Uterus (tissue), 2 donors: ENCODE results near the gene NMT1.

Experiments used
- POLR2A ChIP-seq, 2 donors: fragments of 450-650 bp; IDR thresholded peaks; one replicate each; pipeline ENCODE4 v1.6.1; 2016; ENCODE audit warnings: antibody characterized with exemption in 2 of 2, mild to moderate bottlenecking in 1 of 2, moderate library complexity in 1 of 2
- TF ChIP-seq, protein P1 (sequence below), 4 experiments: fragments of 200-600 bp in 2 of 4; fragments of 450-650 bp in 2 of 4; sonication (generic) in 2 of 4; IDR thresholded peaks; one replicate each; pipeline ENCODE4 v1.5.1; 2016 to 2019; ENCODE audit warnings: antibody characterized with exemption in 4 of 4, mild to moderate bottlenecking in 2 of 4, moderate library complexity in 1 of 4

DNA sequence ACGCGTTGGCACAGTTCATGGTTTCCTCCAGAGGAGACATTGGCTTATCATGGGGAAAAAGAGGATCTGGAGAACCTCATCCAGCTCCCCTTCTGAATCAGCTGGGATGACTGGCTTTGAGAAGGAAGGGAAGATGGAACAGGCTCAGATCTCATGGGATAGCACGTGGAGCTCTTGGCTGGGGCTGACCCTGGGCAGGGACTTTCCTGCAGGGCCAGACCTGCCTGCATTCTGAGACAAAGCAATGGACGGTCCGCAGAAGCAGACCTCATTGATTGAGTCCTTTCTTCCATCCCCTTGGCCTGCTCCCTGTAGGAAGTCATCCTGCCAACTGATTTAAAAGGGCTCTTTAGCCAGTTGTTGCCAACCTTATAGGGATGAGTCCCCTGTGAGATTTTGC is 45.0 kb downstream of the NMT1 start:
- TF ChIP-seq POLR2A (IDR thresholded peaks at IDR 0.05), result no peak
- TF ChIP-seq, protein P1, sequence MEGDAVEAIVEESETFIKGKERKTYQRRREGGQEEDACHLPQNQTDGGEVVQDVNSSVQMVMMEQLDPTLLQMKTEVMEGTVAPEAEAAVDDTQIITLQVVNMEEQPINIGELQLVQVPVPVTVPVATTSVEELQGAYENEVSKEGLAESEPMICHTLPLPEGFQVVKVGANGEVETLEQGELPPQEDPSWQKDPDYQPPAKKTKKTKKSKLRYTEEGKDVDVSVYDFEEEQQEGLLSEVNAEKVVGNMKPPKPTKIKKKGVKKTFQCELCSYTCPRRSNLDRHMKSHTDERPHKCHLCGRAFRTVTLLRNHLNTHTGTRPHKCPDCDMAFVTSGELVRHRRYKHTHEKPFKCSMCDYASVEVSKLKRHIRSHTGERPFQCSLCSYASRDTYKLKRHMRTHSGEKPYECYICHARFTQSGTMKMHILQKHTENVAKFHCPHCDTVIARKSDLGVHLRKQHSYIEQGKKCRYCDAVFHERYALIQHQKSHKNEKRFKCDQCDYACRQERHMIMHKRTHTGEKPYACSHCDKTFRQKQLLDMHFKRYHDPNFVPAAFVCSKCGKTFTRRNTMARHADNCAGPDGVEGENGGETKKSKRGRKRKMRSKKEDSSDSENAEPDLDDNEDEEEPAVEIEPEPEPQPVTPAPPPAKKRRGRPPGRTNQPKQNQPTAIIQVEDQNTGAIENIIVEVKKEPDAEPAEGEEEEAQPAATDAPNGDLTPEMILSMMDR (IDR thresholded peaks at IDR 0.05), result no peak
